GM18502 (cell line): Measurements from ENCODE around the gene TMEM120A.
A peak's percentile ranks its signal among the peaks of the same experiment; 100 is the strongest.

Experiments used
- ATAC-seq: cut with Tn5 transposase; IDR thresholded peaks from one replicate; pipeline ENCODE4 v1.9.1; 2021; ENCODE audit warnings: mild to moderate bottlenecking; ENCODE audit not compliant: unreplicated experiment, poor library complexity

Gene TMEM120A

GRCh38 chr7:75996476-75996875 is 2.1 kb upstream of the TMEM120A start:
- no peak for ATAC-seq

DNA sequence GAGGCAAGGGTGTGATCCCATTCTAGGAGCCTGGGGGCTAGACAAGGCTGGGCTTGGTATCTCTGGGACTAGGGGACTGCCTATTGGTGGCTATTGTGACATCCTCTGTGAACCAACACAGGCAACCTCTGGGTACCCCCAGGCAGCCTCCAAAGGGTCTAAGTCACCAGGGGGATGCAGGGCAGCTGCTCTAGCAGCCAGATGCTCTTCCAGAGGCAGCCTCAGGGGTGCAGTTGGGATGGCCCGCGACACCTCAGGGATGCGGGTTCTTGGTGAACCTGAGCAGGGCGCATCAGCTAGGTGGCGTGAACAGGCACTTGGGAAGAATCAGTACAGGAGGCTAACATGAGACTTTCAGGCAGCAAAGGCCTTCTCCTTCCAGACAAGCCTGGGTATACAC is 1.6 kb upstream of the TMEM120A start:
- no peak for ATAC-seq

DNA sequence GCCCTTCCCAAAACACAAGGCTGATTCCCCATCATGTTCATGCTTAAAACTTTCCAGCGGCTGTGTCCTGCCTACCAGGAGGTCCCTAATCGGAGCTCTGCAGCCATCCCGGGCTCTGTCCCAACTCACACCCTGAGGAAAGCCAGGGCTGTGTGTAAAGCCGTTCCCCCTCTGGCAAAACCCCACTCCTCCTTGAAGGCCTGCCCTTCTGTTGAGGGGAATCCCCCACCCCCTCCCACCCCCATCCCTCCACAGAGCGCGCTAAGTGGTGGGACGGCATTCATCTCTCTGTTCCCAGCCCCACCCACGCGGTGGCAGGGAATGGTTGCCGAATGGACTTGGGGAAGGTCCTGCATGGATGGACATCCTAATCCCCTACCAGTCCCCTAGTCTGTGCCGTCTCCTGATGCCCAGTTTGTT is 667 bp upstream of the TMEM120A start:
- ATAC-seq, result no peak

DNA sequence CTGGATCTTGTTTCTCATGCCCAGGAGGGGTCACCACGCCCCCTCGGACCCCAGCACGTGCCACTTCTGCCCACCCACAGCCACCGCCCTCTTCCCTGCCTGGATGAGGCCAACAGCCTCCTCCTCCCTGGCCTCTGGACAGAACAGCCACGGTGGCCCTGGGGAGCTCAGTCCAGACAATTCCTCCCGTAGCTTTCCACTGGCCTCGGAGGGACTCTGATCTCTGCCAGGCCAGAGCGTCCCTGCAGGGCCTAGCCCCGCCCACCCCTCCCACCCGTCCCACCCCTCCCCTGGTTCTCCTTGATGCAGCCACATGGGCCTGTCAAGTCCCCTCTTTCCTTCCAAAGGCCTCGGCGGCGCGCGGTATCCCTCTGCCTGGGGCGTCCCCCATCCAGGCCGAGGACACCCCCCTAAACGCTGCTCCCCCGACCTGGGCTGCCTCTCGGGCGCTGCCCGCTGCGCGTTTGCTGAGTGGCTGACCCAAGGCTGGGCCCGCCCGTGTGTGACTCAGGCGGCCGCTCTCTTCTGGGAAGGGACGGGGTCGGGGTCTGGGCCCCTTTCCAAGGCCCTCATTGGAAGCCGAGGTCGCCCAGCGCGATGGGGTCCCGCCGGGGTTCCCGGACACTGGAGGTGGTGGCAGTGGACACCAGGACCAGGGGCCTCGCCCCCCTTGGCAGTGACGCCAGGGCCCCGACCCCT is 557 bp downstream of the TMEM120A start:
- ATAC-seq, result peak; percentile 3

GRCh38 chr7:75992083-75992755 is 2.2 kb downstream of the TMEM120A start:
- ATAC-seq, result no peak

- ATAC-seq, result no peak
Measured at GRCh38 chr7:75991531-75992082, 2.8 kb downstream of the TMEM120A start.

- no peak for ATAC-seq
Measured at GRCh38 chr7:75989500-75990388, 4.7 kb downstream of the TMEM120A start.

DNA sequence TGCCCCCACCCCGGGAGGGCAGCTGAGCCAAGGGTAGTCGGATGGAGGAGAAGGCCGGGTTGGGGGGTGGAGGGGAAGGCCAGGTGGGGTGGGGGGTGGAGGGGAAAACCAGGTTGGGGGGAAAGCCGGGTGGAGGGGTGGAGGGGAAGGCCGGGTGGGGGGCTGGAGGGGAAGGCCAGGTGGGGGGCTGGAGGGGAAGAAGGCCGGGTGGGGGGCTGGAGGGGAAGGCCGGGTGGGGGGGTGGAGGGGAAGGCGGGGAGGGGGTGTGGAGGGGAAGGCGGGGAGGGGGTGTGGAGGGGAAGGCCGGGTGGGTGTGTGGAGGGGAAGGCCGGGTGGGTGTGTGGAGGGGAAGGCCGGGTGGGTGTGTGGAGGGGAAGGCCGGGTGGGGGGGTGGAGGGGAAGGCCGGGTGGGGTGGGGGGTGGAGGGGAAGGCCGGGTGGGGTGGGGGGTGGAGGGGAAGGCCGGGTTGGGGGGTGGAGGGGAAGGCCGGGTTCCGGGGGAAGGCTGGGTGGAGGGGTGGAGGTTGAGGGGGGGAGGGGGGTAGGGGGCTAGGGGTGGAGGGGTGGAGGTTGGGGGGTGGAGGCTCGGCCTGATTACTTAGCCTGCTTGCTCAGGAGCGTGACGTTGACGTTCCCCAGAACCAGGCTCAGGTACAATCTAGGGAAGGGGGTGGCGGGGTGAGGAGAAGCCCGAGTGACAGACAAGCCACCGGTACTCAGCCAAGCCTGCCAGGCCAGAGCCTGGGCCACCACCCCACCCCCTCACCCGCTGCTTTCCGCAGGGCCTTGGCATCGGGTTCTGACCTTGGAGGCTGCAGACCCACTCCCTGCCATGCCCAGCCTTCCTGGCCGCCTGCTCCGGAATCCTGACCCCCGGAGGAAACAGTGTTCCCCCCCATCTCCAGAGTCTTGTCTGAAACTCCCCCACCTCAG is 5.6 kb downstream of the TMEM120A start:
- ATAC-seq, result no peak

- ATAC-seq, result no peak
Measured at GRCh38 chr7:75987805-75988567, 6.4 kb downstream of the TMEM120A start.

DNA sequence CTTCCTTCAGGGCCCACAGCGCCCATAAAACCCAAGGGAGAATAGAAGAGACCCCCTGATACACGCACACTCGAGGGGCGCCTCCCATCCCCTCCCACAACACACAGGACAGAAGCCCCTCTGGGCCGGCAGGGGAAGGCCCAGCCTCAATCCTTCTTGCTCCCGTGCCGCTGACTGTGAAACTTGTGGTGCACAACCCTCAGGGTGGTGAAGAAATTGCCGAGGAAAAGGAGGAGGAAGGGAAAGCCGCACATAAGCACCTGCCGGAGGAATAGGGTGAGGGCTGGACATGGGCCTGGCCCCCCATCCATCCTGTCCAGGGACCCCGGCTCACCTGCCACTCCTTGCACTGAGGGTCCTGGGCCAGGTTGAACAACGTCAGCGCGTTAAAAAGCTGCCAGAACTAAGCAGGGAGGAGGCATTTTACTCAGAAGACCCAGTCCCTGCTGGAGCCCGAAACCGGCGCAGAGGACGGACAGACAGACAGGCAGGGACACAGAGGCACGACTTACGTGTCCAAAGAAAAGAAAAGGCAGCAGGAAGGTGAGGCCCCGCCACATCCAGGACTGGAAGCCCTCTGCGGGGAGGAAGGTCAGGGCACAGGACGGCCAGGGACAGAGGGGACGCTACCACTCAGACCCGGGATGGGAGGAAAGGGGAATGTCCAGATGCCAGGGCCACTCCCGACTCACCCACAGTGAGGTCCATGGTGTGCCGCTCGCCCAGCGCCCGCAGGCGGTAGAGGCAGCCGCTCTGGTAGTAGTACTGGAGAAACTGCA is 7.2 kb downstream of the TMEM120A start:
- ATAC-seq, result no peak

- ATAC-seq, result no peak
Measured at GRCh38 chr7:75986147-75986781, 8.1 kb downstream of the TMEM120A start.

GRCh38 chr7:75985518-75986146 is 8.8 kb downstream of the TMEM120A start:
- no peak for ATAC-seq

- no peak for ATAC-seq
Measured at GRCh38 chr7:75985009-75985517, 9.3 kb downstream of the TMEM120A start.

- ATAC-seq, result no peak
Measured at GRCh38 chr7:75984130-75985008, 10.0 kb downstream of the TMEM120A start.

- ATAC-seq, result no peak
Measured at GRCh38 chr7:75983471-75984129, 10.8 kb downstream of the TMEM120A start.
